ENCODE results near the gene DAPK2.

DNA sequence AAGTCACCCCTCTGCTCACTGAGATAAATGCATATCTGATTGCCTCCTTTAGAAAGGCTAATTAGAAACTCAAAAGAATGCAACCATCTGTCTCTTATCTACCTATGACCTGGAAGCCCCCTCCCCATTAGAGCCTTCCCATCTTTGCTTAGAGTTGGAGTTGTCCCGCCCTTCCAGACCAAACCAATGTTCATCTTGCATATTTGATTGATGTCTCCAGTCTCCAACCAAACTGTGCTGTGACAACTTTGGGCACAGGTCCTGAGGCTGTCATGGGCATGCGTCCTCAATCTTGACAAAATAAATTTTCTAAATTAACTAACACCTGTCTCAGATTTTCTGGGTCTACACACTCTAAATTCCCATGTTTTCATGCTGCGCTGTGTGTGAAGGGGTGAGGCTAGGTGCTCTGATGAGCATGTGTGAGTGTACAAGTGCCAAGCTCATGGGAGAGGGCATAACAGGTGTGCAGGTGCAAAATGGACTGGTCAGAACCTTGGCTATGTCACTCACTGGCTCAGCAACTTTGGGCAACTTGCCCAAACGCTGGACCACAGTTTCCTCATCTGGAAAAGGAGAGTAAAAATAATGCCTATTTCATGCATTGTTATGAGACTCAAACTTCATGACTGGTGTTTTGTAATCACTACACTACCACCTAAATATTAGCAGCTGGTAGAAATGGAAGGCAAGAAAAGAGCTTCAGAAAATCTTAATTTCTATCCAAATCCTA lies 7.2 kb downstream of the DAPK2 start:
- TF ChIP-seq, protein P1, sequence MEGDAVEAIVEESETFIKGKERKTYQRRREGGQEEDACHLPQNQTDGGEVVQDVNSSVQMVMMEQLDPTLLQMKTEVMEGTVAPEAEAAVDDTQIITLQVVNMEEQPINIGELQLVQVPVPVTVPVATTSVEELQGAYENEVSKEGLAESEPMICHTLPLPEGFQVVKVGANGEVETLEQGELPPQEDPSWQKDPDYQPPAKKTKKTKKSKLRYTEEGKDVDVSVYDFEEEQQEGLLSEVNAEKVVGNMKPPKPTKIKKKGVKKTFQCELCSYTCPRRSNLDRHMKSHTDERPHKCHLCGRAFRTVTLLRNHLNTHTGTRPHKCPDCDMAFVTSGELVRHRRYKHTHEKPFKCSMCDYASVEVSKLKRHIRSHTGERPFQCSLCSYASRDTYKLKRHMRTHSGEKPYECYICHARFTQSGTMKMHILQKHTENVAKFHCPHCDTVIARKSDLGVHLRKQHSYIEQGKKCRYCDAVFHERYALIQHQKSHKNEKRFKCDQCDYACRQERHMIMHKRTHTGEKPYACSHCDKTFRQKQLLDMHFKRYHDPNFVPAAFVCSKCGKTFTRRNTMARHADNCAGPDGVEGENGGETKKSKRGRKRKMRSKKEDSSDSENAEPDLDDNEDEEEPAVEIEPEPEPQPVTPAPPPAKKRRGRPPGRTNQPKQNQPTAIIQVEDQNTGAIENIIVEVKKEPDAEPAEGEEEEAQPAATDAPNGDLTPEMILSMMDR (IDR thresholded peaks at IDR 0.05; ENCODE audit: insufficient read depth, low read depth, low read length), result no peak
- no peak for TF ChIP-seq EZH2 (IDR thresholded peaks at IDR 0.05; ENCODE audit: insufficient read depth, low read length)
